RPMI8226 (cell line): ENCODE data around the gene SKIL.

Experiments
- DNase-seq: peaks from one replicate; pipeline ENCODE4 v3.0.0-alpha.2; 2015

Gene SKIL

DNA sequence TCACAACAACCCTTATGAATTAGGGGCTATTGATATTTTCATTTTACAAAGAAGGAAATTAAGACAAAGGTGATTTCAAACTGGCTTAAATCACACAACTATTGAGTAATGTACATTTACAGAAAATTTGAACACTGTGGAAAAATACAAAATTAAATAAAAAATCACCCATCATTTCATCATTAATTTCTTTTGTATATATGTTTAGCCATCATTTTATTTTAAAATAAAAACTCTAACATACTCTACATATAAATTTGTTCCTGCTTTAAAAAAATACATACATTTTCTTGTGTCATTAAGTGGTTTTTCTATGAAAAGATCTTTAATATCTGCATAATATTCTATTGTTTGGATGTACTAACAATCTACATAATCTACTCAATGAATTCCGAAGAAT lies 81.3 kb downstream of the SKIL start:
- DNase-seq = no peak

DNA sequence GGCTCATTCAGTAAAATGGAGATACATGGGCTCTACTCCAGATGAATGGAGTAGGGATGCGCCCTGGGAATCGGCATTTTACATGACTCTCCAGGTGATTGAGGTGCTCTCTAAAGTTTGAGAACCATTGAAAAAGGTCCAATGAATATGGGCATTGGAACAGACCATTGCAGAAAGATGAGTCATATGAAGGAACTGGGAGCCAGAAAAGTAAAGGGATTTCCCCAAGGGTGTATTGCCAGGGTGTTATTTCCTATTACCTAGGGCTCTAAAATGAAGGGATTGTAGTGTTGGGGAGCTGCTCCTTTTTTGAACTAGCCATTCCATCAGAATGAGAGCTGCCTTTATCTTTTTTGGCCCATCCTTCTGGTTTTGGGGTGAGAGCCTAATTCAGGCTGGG lies 82.8 kb downstream of the SKIL start:
- DNase-seq = no peak

DNA sequence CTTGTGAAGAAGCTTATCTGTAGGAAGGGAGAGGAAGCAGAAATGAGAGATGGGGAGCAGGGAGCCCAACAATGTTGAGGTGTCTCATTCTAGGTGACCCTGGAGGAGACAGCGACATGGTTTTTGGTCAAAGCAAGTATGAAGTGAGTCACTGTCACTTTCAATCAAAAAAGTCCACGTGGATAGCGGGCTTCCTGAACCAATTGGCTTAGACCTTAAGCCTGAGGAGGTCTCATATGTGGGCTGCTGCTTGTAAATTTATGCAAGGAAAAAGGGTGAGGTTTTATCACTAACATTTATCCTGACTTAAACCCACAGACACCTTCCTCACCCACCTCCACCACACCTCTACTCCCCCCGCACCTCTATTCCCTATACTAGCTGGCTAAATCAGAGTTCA lies 83.9 kb downstream of the SKIL start:
- DNase-seq = no peak

DNA sequence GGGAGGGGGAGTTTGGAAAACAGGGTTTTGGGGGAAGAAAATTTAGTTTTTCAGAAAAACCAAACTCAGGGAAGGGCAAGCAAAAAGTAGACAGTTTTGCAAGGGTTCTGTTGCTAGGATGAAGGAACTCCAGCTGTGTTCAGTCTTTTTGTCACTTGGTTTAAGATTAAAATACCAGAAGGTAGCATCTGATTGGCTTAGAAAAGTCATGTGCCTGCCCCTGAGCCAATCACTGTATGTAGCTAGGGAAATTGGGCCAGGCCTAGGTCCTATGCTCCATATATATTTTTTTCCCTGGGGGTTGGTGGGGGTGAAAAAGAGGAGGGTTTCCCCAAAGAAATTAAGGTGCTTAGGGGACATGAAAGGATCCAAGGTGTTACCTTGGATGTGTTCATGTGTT lies 85.4 kb downstream of the SKIL start:
- DNase-seq = no peak

DNA sequence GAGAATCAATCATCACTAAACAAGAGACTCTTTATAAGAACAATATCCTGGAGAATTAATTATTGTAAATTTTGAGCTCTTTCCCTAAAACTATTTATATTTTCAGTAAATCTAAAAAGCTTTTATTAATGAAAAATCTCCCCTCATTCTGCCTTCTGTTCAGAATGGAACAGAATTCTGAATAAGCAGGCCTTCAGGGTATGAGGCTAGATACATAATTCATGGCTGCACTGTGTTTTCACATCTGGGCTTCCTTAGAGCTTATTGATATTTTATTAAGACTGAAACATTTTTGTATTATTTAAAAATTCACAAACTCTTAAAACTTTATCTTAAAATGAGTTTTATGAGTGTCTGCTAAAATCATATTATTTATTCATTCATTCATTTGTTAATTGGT lies 85.9 kb downstream of the SKIL start:
- DNase-seq = no peak
